ENCODE data around the gene MYOG. TPM values are rescaled to one million over a fixed set of nuclear protein-coding genes. Genes with fewer than 3 reads are reported as not detected.

The MYOG gene
- total RNA-seq, 1 experiment from 2014 or later = not detected

DNA sequence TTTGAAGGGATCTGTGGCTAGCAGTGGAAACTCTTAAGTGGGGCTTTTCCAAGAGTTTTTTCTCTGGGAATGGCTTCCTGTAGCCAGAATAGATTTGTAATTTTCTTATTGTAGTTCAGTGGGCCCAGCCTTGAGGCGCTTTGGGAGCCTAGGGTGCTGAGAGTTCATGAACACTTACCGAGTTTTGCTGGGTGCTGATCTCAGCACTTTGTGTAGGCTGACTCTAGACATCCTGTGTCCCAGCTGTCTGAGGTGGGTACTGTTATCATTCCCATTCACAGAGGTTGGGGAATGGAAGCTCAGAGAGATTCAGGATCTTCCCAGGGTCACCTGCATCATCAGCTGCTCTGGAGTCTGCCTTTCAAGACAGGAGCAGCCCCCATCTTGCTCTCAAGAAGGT lies 52.5 kb downstream of the MYOG start:
- no peak overlapping the region for H2BK12ac ChIP-seq (ENCODE audit: insufficient read length, low read depth, low read length)
- no peaks in the 10 kb centered on the region for H3K79me2 ChIP-seq (ENCODE audit: insufficient read depth, low read length)
- Mint-ChIP-seq H3K9me3 (no peaks in the 10 kb centered on the region), H3K4me1 (peaks cover 16 to 21% of the 10 kb centered on the region in 2 experiments), H3K27me3 (ENCODE audit: low read depth) (peaks cover 11% of the 10 kb centered on the region), H3K27ac (no peak overlapping the region), H3K36me3 (ENCODE audit: insufficient read depth in 1 of 3, low read depth in 3 of 3) (no peaks in the 10 kb centered on the region; a peak in 1 of 7 replicates), H3K4me3 (no peak overlapping the region)
- no peak overlapping the region for H3K9ac ChIP-seq (ENCODE audit: extremely low read depth, insufficient read length, low read length)
- peaks cover 7% of the 10 kb centered on the region; the same call in 1 of the 2 replicates for H3K4me1 ChIP-seq (ENCODE audit: insufficient read depth, low read length)
- H2BK120ac ChIP-seq (ENCODE audit: low read depth, low read length, poor library complexity, severe bottlenecking) = no peak overlapping the region
- no peak overlapping the region for H2AK5ac ChIP-seq (ENCODE audit: insufficient read length, low read length)
- DNase-seq = no peak
- H3K9me3 ChIP-seq (ENCODE audit: control insufficient read depth, low read depth, low read length) = no peaks in the 10 kb centered on the region
- no peak overlapping the region for H4K5ac ChIP-seq (ENCODE audit: insufficient read length, low read depth, low read length)
- no peak overlapping the region for H2BK15ac ChIP-seq (ENCODE audit: low read depth, low read length)
- no peak overlapping the region for H4K91ac ChIP-seq (ENCODE audit: insufficient read length, low read depth, low read length)
- H3K27ac ChIP-seq (ENCODE audit: insufficient read length, low read depth, low read length) = no peak overlapping the region
- no peak overlapping the region for H3K4me2 ChIP-seq (ENCODE audit: insufficient read depth, insufficient read length, low read length)
- H3K23me2 ChIP-seq (ENCODE audit: insufficient read length, low read depth, low read length, poor library complexity, severe bottlenecking) = no peaks in the 10 kb centered on the region
- H2BK20ac ChIP-seq (ENCODE audit: low read depth, low read length, poor library complexity, severe bottlenecking) = no peak overlapping the region
- TF ChIP-seq CTCF (conservative IDR thresholded peaks at IDR 0.05) = no peak
- H4K8ac ChIP-seq (replicated peaks; ENCODE audit: insufficient read length, low read depth, low read length) = no peak overlapping the region
- no CpG with 5 or more reads among the region's 2 CpGs for WGBS (ENCODE audit: extremely low coverage, insufficient read length, low lambda C conversion rate)
- H3T11ph ChIP-seq (ENCODE audit: low read length) = no peak overlapping the region
- H4K20me1 ChIP-seq (ENCODE audit: control insufficient read depth, insufficient read depth, insufficient read length) = peaks cover 2% of the 10 kb centered on the region
- peaks cover 2% of the 10 kb centered on the region; the same call in 1 of the 2 replicates for H3K27me3 ChIP-seq (ENCODE audit: insufficient read depth, low read length)
- H3K18ac ChIP-seq (ENCODE audit: insufficient read length, low read depth, low read length) = no peak overlapping the region
- H2BK5ac ChIP-seq (ENCODE audit: insufficient read length, low read length) = no peak overlapping the region
- H3K14ac ChIP-seq (ENCODE audit: insufficient read depth, low read length) = no peak overlapping the region
- H3K56ac ChIP-seq (ENCODE audit: insufficient read length, low read depth, low read length) = no peak overlapping the region
- no peak overlapping the region for H3K23ac ChIP-seq (ENCODE audit: insufficient read length, low read depth, low read length)
- H3K4ac ChIP-seq (ENCODE audit: low read depth, low read length) = no peak overlapping the region
- no peak overlapping the region for H2AFZ ChIP-seq (ENCODE audit: low read length)
- no peaks in the 10 kb centered on the region for H3K79me1 ChIP-seq (ENCODE audit: insufficient read depth, low read depth, low read length, poor library complexity, severe bottlenecking)

Other genes with a start within 250 kb of the MYOG start
- 8.3 and 9.5 TPM in 2 replicates for gene RABIF, start 196.9 kb downstream of the MYOG start, total RNA-seq (2021)
- gene KLHL12, start 158.8 kb downstream of the MYOG start, total RNA-seq (2021) = 38.4 and 40.0 TPM in 2 replicates
- 65.0 and 69.7 TPM in 2 replicates for gene ADIPOR1, start 127.7 kb downstream of the MYOG start, total RNA-seq (2021)
- 21.4 and 21.5 TPM in 2 replicates for gene CYB5R1, start 118.8 kb downstream of the MYOG start, total RNA-seq (2021)
- 93.4 and 96.0 TPM in 2 replicates for gene TMEM183A, start 78.6 kb downstream of the MYOG start, total RNA-seq (2021)
- 2.8 and 3.9 TPM in 2 replicates for gene PPFIA4, start 59.5 kb downstream of the MYOG start, total RNA-seq (2021)
- gene ADORA1, start 41.7 kb upstream of the MYOG start, total RNA-seq (2021) = 1.3 and 3.0 TPM in 2 replicates
- gene MYBPH, start 89.8 kb upstream of the MYOG start, total RNA-seq (2021) = not detected in 2 replicates
- not detected in 2 replicates for gene CHI3L1, start 100.7 kb upstream of the MYOG start, total RNA-seq (2021)
- not detected in 2 replicates for gene CHIT1, start 143.7 kb upstream of the MYOG start, total RNA-seq (2021)
- 2.9 and 4.1 TPM in 2 replicates for gene BTG2, start 219.5 kb upstream of the MYOG start, total RNA-seq (2021)